ENCODE measurements around the gene DPP9. TPM values are rescaled to one million over a fixed set of nuclear protein-coding genes. Genes with fewer than 3 reads are reported as not detected.
A peak's percentile ranks its signal among the peaks of the same experiment; 100 is the strongest.

DPP9 gene
- total RNA-seq, 2 experiments from 2014 or later, result 40.2 to 63.8 TPM

GRCh38 chr19:4660181-4660791 is 63.4 kb downstream of the DPP9 start:
- H3K4me2 ChIP-seq (ENCODE audit: low read length), result no peak overlapping the region
- DNase-seq (ENCODE audit: low spot score), result peak; percentile 36
- intact Hi-C loops (cut with micrococcal nuclease; ENCODE audit: unreplicated experiment), result no loop called here
- no TSS peak for BruUV-seq (replicated peaks)
- ChIA-PET POLR2A (no interaction called here), CTCF (ENCODE audit: unreplicated experiment) (no interaction called here)
- peaks cover 80% of the 10 kb centered on the region for H3K36me3 ChIP-seq (ENCODE audit: insufficient read depth, low read length)
- H3K4me1 ChIP-seq (ENCODE audit: insufficient read depth, low read length, poor library complexity, severe bottlenecking), result no peaks in the 10 kb centered on the region
- no peak overlapping the region for H2AFZ ChIP-seq (ENCODE audit: low read length)
- H4K20me1 ChIP-seq (ENCODE audit: insufficient read depth, low read length), result no peaks in the 10 kb centered on the region
- TF ChIP-seq EZH2phosphoT487 (IDR thresholded peaks at IDR 0.05; ENCODE audit: borderline replicate concordance, low read depth, low read length) (no peak), CTCF (conservative IDR thresholded peaks at IDR 0.05; ENCODE audit: low read length) (peak; percentile 61)
- H3K4me3 ChIP-seq (ENCODE audit: low read depth, low read length, poor library complexity, severe bottlenecking), result no peak overlapping the region
- H3K9me2 ChIP-seq (ENCODE audit: insufficient read depth, low read length), result no peaks in the 10 kb centered on the region
- no peaks in the 10 kb centered on the region for H3K9me3 ChIP-seq (ENCODE audit: low read length)
- no peaks in the 10 kb centered on the region for H3K79me2 ChIP-seq (ENCODE audit: insufficient read depth, low read depth, low read length)
- no peak overlapping the region for H3K27ac ChIP-seq (ENCODE audit: low read depth, low read length, poor library complexity, severe bottlenecking)

GRCh38 chr19:4657835-4658234 is 65.8 kb downstream of the DPP9 start:
- TF ChIP-seq EZH2phosphoT487 (IDR thresholded peaks at IDR 0.05; ENCODE audit: borderline replicate concordance, low read depth, low read length) (no peak), CTCF (conservative IDR thresholded peaks at IDR 0.05; ENCODE audit: low read length) (no peak)
- Histone ChIP-seq H2AFZ (ENCODE audit: low read length) (no peak overlapping the region), H3K79me2 (ENCODE audit: insufficient read depth, low read depth, low read length) (no peaks in the 10 kb centered on the region), H3K36me3 (ENCODE audit: insufficient read depth, low read length) (peaks cover 80% of the 10 kb centered on the region), H3K4me1 (ENCODE audit: insufficient read depth, low read length, poor library complexity, severe bottlenecking) (peaks cover 10% of the 10 kb centered on the region), H3K9me2 (ENCODE audit: insufficient read depth, low read length) (no peaks in the 10 kb centered on the region), H3K9me3 (ENCODE audit: low read length) (no peaks in the 10 kb centered on the region), H3K4me3 (ENCODE audit: low read depth, low read length, poor library complexity, severe bottlenecking) (no peak overlapping the region), H3K4me2 (ENCODE audit: low read length) (no peak overlapping the region), H4K20me1 (ENCODE audit: insufficient read depth, low read length) (no peaks in the 10 kb centered on the region), H3K27ac (ENCODE audit: low read depth, low read length, poor library complexity, severe bottlenecking) (no peak overlapping the region)
- DNase-seq (ENCODE audit: low spot score), result no peak
- POLR2A ChIA-PET, result interaction anchor here (0.6 kb wide), 1 partner anchor 53 kb away, joined by 4 read pairs; no protein-coding TSS in a partner anchor
- intact Hi-C loops (cut with micrococcal nuclease; ENCODE audit: unreplicated experiment), result no loop called here
- BruUV-seq (replicated peaks), result no TSS peak
- CTCF ChIA-PET (ENCODE audit: unreplicated experiment), result no interaction called here

GRCh38 chr19:4657262-4657661 is 66.4 kb downstream of the DPP9 start:
- Histone ChIP-seq H3K4me1 (ENCODE audit: insufficient read depth, low read length, poor library complexity, severe bottlenecking) (peaks cover 10% of the 10 kb centered on the region), H4K20me1 (ENCODE audit: insufficient read depth, low read length) (no peaks in the 10 kb centered on the region), H3K4me3 (ENCODE audit: low read depth, low read length, poor library complexity, severe bottlenecking) (no peak overlapping the region), H3K36me3 (ENCODE audit: insufficient read depth, low read length) (peaks cover 80% of the 10 kb centered on the region), H3K4me2 (ENCODE audit: low read length) (no peak overlapping the region), H3K27ac (ENCODE audit: low read depth, low read length, poor library complexity, severe bottlenecking) (no peak overlapping the region), H2AFZ (ENCODE audit: low read length) (no peak overlapping the region), H3K79me2 (ENCODE audit: insufficient read depth, low read depth, low read length) (no peaks in the 10 kb centered on the region), H3K9me2 (ENCODE audit: insufficient read depth, low read length) (no peaks in the 10 kb centered on the region), H3K9me3 (ENCODE audit: low read length) (no peaks in the 10 kb centered on the region)
- intact Hi-C loops (cut with micrococcal nuclease; ENCODE audit: unreplicated experiment), result no loop called here
- no TSS peak for BruUV-seq (replicated peaks)
- no peak for DNase-seq (ENCODE audit: low spot score)
- ChIA-PET POLR2A (interaction anchor here (0.6 kb wide), 1 partner anchor 52 kb away, joined by 4 read pairs; no protein-coding TSS in a partner anchor), CTCF (ENCODE audit: unreplicated experiment) (no interaction called here)
- no peak for TF ChIP-seq CTCF (conservative IDR thresholded peaks at IDR 0.05; ENCODE audit: low read length)
- TF ChIP-seq EZH2phosphoT487 (IDR thresholded peaks at IDR 0.05; ENCODE audit: borderline replicate concordance, low read depth, low read length), result no peak

Measured in OCI-LY7 (cell line).